ENCODE data around the gene ZNF182.
A peak's percentile ranks its signal among the peaks of the same experiment; 100 is the strongest.

GRCh38 chrX:48003758-48004457 lies at the start of gene ZNF182:
- no peak for TF ChIP-seq CTCF (IDR thresholded peaks at IDR 0.05)
- TF ChIP-seq POLR2AphosphoS5 (IDR thresholded peaks at IDR 0.05) = peak; percentile 65 to 82 (median 74)
- no peak for TF ChIP-seq EP300 (IDR thresholded peaks at IDR 0.05)
- TF ChIP-seq POLR2A (IDR thresholded peaks at IDR 0.05) = peak; percentile 6 to 26
